ENCODE results near the gene PPP1R37. TPM values are rescaled to one million over a fixed set of nuclear protein-coding genes. Genes with fewer than 3 reads are reported as not detected.

PPP1R37 gene
- total and polyA plus RNA-seq, 4 donors = 1.8 to 10.4 (median 9.3) TPM

GRCh38 chr19:45189971-45190370 lies 97.0 kb downstream of the PPP1R37 start:
- TF ChIP-seq, protein P1, sequence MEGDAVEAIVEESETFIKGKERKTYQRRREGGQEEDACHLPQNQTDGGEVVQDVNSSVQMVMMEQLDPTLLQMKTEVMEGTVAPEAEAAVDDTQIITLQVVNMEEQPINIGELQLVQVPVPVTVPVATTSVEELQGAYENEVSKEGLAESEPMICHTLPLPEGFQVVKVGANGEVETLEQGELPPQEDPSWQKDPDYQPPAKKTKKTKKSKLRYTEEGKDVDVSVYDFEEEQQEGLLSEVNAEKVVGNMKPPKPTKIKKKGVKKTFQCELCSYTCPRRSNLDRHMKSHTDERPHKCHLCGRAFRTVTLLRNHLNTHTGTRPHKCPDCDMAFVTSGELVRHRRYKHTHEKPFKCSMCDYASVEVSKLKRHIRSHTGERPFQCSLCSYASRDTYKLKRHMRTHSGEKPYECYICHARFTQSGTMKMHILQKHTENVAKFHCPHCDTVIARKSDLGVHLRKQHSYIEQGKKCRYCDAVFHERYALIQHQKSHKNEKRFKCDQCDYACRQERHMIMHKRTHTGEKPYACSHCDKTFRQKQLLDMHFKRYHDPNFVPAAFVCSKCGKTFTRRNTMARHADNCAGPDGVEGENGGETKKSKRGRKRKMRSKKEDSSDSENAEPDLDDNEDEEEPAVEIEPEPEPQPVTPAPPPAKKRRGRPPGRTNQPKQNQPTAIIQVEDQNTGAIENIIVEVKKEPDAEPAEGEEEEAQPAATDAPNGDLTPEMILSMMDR (IDR thresholded peaks at IDR 0.05; ENCODE audit: low read depth, low read length, missing input control) = no peak
- TF ChIP-seq NR2F2 (IDR thresholded peaks at IDR 0.05) (no peak), TAF1 (conservative IDR thresholded peaks at IDR 0.05) (no peak), HNF4A (conservative IDR thresholded peaks at IDR 0.05) (no peak), RXRA (IDR thresholded peaks at IDR 0.05) (no peak), ZBTB33 (IDR thresholded peaks at IDR 0.05) (no peak), SP1 (IDR thresholded peaks at IDR 0.05) (no peak), JUND (IDR thresholded peaks at IDR 0.05) (no peak), GABPA (IDR thresholded peaks at IDR 0.05 in 1 of 2, conservative IDR thresholded peaks at IDR 0.05 in 1 of 2) (no peak)
- TF ChIP-seq, protein P2, sequence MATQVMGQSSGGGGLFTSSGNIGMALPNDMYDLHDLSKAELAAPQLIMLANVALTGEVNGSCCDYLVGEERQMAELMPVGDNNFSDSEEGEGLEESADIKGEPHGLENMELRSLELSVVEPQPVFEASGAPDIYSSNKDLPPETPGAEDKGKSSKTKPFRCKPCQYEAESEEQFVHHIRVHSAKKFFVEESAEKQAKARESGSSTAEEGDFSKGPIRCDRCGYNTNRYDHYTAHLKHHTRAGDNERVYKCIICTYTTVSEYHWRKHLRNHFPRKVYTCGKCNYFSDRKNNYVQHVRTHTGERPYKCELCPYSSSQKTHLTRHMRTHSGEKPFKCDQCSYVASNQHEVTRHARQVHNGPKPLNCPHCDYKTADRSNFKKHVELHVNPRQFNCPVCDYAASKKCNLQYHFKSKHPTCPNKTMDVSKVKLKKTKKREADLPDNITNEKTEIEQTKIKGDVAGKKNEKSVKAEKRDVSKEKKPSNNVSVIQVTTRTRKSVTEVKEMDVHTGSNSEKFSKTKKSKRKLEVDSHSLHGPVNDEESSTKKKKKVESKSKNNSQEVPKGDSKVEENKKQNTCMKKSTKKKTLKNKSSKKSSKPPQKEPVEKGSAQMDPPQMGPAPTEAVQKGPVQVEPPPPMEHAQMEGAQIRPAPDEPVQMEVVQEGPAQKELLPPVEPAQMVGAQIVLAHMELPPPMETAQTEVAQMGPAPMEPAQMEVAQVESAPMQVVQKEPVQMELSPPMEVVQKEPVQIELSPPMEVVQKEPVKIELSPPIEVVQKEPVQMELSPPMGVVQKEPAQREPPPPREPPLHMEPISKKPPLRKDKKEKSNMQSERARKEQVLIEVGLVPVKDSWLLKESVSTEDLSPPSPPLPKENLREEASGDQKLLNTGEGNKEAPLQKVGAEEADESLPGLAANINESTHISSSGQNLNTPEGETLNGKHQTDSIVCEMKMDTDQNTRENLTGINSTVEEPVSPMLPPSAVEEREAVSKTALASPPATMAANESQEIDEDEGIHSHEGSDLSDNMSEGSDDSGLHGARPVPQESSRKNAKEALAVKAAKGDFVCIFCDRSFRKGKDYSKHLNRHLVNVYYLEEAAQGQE (IDR thresholded peaks at IDR 0.05) = no peak
- Histone ChIP-seq H3K27me3 (ENCODE audit: control insufficient read depth in 4 of 4, insufficient read depth in 4 of 4, low read length in 3 of 4) (no peaks in the 10 kb centered on the region), H3K9ac (ENCODE audit: low read depth in 1 of 2, low read length in 2 of 2) (no peak overlapping the region), H3K9me3 (ENCODE audit: control insufficient read depth in 4 of 4, low read length in 3 of 4) (no peaks in the 10 kb centered on the region), H3K4me1 (ENCODE audit: control insufficient read depth in 4 of 4, insufficient read depth in 4 of 4, low read length in 3 of 4) (peaks cover 0 to 7% (median 3%) of the 10 kb centered on the region in 4 donors), H3K4me3 (ENCODE audit: low read depth in 1 of 3, low read length in 3 of 3) (no peak overlapping the region), H3K36me3 (ENCODE audit: control insufficient read depth in 4 of 4, insufficient read depth in 3 of 4, low read depth in 1 of 4, low read length in 3 of 4) (peaks cover 0 to 3% (median 0%) of the 10 kb centered on the region in 4 donors), H3K27ac (ENCODE audit: low read depth in 1 of 2, low read length in 2 of 2) (no peak overlapping the region)
- WGBS = 96% methylated on average over 1 of the region's 1 CpG
- DNase-seq (ENCODE audit: low spot score) = no peak

DNA sequence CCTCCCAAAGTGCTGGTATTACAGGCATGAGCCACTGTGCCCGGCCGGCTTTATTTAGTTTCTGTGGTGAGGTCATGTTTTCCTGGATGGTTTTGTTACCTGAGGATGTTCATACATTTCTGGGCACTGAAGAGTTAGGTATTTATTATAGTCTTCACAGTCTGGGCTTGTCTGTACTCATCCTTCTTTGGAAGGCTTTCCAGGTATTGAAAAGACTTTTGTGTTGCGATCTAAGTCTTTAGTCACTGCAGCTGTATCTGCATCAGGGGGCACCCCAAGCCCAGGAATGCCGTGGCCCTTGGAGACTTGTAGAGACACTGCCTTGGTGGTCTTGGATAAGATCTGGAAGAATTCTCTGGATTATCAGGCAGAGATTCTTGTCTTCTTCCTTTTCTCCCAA lies 98.4 kb downstream of the PPP1R37 start:
- WGBS = 95% methylated on average over 4 of the region's 4 CpGs
- no peak overlapping the region for H3K4me3 ChIP-seq (ENCODE audit: low read depth in 1 of 3, low read length in 3 of 3)
- no peaks in the 10 kb centered on the region for H3K27me3 ChIP-seq (ENCODE audit: control insufficient read depth in 4 of 4, insufficient read depth in 4 of 4, low read length in 3 of 4)
- no peak overlapping the region for H3K27ac ChIP-seq (ENCODE audit: low read depth in 1 of 2, low read length in 2 of 2)
- peaks cover 0 to 3% (median 0%) of the 10 kb centered on the region in 4 donors for H3K36me3 ChIP-seq (ENCODE audit: control insufficient read depth in 4 of 4, insufficient read depth in 3 of 4, low read depth in 1 of 4, low read length in 3 of 4)
- no peak for DNase-seq (ENCODE audit: low spot score)
- no peak overlapping the region for H3K9ac ChIP-seq (ENCODE audit: low read depth in 1 of 2, low read length in 2 of 2)
- TF ChIP-seq SP1 (IDR thresholded peaks at IDR 0.05) (no peak), YY1 (IDR thresholded peaks at IDR 0.05) (no peak), FOXA1 (IDR thresholded peaks at IDR 0.05) (no peak), HNF4G (IDR thresholded peaks at IDR 0.05) (no peak), ZBTB33 (IDR thresholded peaks at IDR 0.05) (no peak), EGR1 (IDR thresholded peaks at IDR 0.05; ENCODE audit: low read depth in 2 of 2) (no peak), TAF1 (conservative IDR thresholded peaks at IDR 0.05) (no peak)
- TF ChIP-seq, protein P3, sequence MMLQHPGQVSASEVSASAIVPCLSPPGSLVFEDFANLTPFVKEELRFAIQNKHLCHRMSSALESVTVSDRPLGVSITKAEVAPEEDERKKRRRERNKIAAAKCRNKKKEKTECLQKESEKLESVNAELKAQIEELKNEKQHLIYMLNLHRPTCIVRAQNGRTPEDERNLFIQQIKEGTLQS (IDR thresholded peaks at IDR 0.05) = no peak
- TF ChIP-seq, protein P4, sequence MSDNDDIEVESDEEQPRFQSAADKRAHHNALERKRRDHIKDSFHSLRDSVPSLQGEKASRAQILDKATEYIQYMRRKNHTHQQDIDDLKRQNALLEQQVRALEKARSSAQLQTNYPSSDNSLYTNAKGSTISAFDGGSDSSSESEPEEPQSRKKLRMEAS (IDR thresholded peaks at IDR 0.05) = no peak
- H3K4me1 ChIP-seq (ENCODE audit: control insufficient read depth in 4 of 4, insufficient read depth in 4 of 4, low read length in 3 of 4) = peaks cover 0 to 7% (median 3%) of the 10 kb centered on the region in 4 donors
- no peaks in the 10 kb centered on the region for H3K9me3 ChIP-seq (ENCODE audit: control insufficient read depth in 4 of 4, low read length in 3 of 4)
